NCI-H2107 treated with DMSO at 0.1 percent for 48 hours (cell line): ENCODE measurements around the gene PRPS1L1.

Source experiments
- DNase-seq: peaks from one replicate; lab custom pipeline; 2025; ENCODE audit not compliant: unreplicated experiment; lab: John Stamatoyannopoulos, UW

PRPS1L1 gene

GRCh38 chr7:18016547-18017444 lies 10.8 kb downstream of the PRPS1L1 start:
- no peak for DNase-seq

GRCh38 chr7:18013936-18014335 lies 13.7 kb downstream of the PRPS1L1 start:
- DNase-seq, result no peak

GRCh38 chr7:18004372-18004771 lies 23.3 kb downstream of the PRPS1L1 start:
- no peak for DNase-seq

GRCh38 chr7:18003286-18003994 lies 24.2 kb downstream of the PRPS1L1 start:
- DNase-seq, result no peak

GRCh38 chr7:17998692-17999091 lies 29.0 kb downstream of the PRPS1L1 start:
- no peak for DNase-seq

- DNase-seq, result no peak
Observed at GRCh38 chr7:17996442-17997223, 31.0 kb downstream of the PRPS1L1 start.

GRCh38 chr7:17996040-17996439 lies 31.6 kb downstream of the PRPS1L1 start:
- DNase-seq, result no peak

- no peak for DNase-seq
Observed at GRCh38 chr7:17994079-17994850, 33.4 kb downstream of the PRPS1L1 start.

- DNase-seq, result no peak
Observed at GRCh38 chr7:17991866-17992648, 35.6 kb downstream of the PRPS1L1 start.

- no peak for DNase-seq
Observed at GRCh38 chr7:17990761-17991160, 36.9 kb downstream of the PRPS1L1 start.

- no peak for DNase-seq
Observed at GRCh38 chr7:17989546-17989945, 38.1 kb downstream of the PRPS1L1 start.

- DNase-seq, result no peak
Observed at GRCh38 chr7:17988858-17989257, 38.8 kb downstream of the PRPS1L1 start.

GRCh38 chr7:17988141-17988540 lies 39.5 kb downstream of the PRPS1L1 start:
- DNase-seq, result no peak

- DNase-seq, result no peak
Observed at GRCh38 chr7:17986851-17987250, 40.8 kb downstream of the PRPS1L1 start.

- no peak for DNase-seq
Observed at GRCh38 chr7:17985473-17986239, 42.0 kb downstream of the PRPS1L1 start.

GRCh38 chr7:17984288-17984687 lies 43.4 kb downstream of the PRPS1L1 start:
- DNase-seq, result no peak

- no peak for DNase-seq
Observed at GRCh38 chr7:17983221-17984062, 44.2 kb downstream of the PRPS1L1 start.

GRCh38 chr7:17976952-17977351 lies 50.7 kb downstream of the PRPS1L1 start:
- no peak for DNase-seq
